ENCODE measurements around the gene WDR41. TPM values are rescaled to one million over a fixed set of nuclear protein-coding genes. Genes with fewer than 3 reads are reported as not detected.

Gene WDR41
- total RNA-seq, 1 donor from 2014 or later: 35.1 TPM

DNA sequence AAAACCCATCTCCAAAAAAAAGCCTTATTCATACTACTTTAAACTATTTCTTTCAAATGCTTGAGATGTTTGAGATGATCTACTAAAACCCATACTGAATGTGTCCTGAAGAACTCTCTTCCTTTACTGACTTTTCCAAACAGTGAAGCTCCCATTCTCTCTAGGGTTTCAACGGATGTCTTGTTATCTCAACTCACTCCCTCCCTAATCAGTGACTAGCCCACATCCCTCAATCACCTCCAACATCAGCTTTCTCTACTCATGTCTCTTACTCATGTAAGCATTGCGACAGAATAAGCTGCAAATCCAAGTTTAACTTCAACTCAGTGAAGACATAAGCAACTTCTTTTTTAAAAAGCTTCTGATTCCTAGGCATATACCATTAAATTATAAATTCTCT, 42.1 kb downstream of the WDR41 start:
- intact Hi-C loops (cut with DNase I): no loop called here
- DNase-seq (ENCODE audit: low spot score): no peak

DNA sequence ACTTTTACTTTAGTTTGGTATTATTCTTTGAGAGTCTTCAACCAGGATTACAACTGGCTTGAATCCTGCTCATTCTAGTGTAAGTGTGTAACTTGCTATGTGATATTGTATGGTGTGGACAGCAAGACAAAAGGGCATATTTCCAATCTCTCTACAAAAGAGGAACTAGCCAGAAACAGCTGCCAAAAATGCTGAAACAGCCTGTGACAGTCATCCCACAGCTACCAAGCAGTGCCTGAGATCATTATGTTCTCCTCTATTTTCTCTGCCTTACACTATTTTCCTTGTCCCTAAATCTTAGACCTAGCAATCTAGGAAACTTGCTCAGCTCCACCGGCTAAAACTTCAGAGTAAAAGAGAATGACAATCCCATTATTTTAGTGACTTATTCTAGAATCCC, 42.8 kb downstream of the WDR41 start:
- intact Hi-C loops (cut with DNase I): no loop called here
- DNase-seq (ENCODE audit: low spot score): no peak

DNA sequence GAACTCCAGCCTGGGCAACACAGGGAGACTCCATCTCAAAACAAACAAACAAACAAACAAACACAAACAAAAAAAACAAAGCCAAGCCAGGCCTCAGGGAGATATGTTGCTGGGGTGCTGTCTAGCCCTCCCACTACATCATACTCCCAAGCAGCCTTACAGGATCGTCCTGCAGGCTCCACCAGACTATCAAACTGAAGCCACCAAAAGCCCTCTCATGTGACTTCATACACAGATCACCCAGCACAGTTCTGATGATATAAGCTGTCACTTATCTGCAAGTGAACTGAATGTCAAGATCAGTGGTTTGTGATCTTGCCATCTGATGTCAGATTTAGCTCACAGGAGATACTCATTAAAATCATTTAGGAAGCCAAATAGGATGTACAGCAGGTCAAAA, 43.3 kb downstream of the WDR41 start:
- intact Hi-C loops (cut with DNase I): no loop called here
- DNase-seq (ENCODE audit: low spot score): no peak

DNA sequence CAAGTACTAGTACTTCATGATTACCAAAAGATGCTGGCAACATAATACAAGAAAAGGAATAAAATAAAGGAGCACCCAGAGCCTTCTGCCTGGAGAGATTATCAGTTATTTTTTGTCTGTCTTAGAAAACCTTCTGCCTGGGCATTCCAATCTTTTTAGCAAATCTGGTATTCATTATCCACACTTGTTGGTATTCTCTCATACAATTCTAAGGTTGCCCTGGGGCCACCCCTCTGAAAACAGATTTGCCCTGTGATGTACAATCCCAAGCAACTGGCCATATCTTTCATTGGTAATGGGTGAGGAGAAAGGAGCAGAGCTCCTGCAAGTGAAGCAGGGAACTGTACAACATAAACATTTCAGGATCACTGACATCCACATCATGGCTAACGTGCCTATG, 47.8 kb downstream of the WDR41 start:
- intact Hi-C loops (cut with DNase I): no loop called here
- no peak for DNase-seq (ENCODE audit: low spot score)

DNA sequence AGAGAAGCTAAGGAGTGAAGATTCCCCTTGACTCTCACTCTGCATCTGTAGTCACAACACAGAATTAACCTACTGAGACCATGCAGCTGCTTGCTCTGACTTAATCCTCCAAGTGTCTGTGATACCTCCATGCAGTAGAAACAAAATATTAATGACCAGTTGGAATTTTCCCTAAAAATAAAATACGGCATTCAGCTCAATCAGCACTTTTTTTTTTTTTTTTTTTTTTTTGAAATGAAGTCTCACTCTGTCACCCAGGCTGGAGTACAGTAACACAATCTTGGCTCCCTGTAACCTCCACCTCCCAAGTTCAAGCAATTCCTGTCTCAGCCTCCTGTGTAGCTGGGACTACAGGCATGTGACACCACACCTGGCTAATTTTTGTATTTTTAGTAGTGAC, 48.4 kb downstream of the WDR41 start:
- intact Hi-C loops (cut with DNase I): no loop called here
- no peak for DNase-seq (ENCODE audit: low spot score)

DNA sequence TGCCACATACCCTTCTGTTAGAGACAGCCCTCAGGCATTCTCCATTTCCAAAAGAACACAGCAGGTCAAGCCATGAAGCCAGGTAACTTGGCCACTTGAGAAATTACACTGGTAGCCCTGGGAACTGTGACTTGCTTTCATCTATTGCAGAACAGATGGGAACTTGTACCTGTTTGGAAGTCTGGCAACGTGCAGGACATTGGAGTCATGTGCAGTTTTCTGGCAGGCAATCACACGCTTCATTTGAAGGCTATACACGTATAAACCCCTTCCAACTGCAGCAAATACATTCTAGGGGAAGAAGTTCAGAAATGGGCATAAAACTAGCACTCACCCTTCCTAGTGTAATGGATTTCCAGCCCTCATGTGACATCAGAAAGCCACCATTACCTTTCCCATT, 54.0 kb downstream of the WDR41 start:
- intact Hi-C loops (cut with DNase I): loop anchor here (5.0 kb wide), 1 partner anchor 306 kb away; no protein-coding TSS in a partner anchor

DNA sequence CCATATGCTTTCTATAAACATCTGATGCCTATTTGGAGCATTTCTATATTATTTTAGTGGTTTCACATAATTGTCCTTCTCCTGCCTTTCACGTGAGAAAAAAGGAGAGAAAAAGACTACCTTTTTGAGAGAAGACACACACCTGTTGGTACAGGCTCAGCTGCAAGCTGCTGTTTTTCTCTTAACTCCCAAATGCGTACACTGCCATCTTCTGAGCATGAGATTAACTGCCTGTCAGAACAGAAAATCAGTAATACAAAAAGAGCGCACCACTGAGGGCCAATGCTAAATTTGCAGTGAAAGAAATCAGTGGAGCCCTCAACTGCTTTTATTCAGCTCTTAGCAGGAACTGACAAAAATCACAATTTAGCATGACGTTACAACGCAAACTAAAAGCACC, 54.9 kb downstream of the WDR41 start:
- intact Hi-C loops (cut with DNase I): loop anchor here (5.0 kb wide), 1 partner anchor 305 kb away; no protein-coding TSS in a partner anchor
- no peak for DNase-seq (ENCODE audit: low spot score)

More for the DNA sequence above, 54.0 kb downstream of the WDR41 start:
- DNase-seq (ENCODE audit: low spot score): no peak

DNA sequence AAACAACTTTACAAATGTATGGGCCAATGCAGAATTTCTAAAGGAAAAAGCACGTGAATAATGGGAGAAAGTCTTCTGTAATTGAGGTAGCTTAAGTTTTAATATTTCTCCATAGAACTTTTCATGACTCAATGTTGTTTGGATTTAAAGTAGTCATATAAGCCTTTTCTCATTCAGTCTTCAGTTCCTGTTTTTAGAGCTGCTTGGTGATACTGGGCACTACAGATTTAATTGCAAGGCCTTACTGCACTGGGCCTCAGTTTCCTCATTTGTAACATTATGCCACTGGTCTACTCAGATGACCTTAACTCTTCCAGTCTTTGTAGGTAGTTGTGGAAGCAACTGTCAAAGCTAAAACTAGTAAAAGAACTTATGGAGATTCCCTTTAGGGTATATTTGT, 60.4 kb downstream of the WDR41 start:
- DNase-seq (ENCODE audit: low spot score): no peak
- intact Hi-C loops (cut with DNase I): no loop called here

DNA sequence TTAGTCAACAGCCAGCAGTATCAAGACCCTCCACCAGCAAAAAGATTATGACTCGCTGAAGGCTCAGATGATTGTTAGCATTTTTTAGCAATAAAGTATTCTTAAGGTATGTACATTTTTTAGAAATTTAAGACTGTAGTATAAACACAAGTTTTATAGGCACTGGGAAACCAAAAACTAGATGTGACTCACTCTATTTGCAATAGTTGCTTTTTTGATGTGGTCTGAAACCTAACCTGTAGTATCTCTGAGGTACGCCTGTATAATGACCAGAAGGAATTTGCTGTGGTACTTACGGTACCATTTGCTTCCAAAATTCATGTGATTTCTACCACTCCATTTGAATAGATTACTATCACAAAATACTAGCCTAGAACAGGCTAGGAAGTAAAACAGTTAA, 60.8 kb downstream of the WDR41 start:
- DNase-seq (ENCODE audit: low spot score): no peak
- intact Hi-C loops (cut with DNase I): no loop called here

DNA sequence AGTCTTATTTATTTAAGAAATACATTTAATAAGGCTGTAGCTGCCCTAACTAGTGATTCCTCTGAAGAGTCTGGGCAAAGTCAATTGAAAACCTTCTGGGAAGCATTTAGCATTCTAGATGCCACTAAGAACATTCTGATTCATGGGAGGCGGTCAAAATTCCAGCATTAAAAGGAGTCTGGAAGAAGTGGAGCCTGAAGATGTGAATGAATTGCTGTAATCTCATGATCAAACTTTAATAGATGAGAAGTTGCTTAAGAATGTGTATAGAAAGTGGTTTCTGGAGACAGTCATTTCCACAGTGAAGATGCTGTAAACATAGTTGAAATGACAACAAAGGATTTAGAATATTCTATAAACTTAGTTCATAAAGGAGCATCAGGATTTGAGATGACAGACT, 61.4 kb downstream of the WDR41 start:
- intact Hi-C loops (cut with DNase I): no loop called here
- DNase-seq (ENCODE audit: low spot score): no peak

DNA sequence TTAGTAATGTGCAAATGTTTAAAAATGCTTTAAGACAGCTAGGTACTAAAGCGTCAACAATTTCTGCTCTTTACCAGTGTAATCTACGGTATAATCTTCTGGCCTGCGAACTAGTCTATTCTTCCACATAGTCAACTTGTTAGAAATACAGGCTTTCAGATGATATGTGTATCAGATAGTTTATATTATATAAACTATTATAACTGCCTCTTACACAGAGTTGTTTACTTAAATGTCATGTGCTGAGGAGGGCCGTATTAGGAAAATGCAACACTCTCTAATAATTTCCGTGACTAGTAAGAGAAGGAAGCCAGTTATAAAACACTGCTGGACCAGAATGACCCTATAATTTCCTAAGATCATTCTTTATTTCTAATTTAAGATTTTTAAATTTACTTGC, 63.6 kb downstream of the WDR41 start:
- DNase-seq (ENCODE audit: low spot score): no peak
- intact Hi-C loops (cut with DNase I): no loop called here

DNA sequence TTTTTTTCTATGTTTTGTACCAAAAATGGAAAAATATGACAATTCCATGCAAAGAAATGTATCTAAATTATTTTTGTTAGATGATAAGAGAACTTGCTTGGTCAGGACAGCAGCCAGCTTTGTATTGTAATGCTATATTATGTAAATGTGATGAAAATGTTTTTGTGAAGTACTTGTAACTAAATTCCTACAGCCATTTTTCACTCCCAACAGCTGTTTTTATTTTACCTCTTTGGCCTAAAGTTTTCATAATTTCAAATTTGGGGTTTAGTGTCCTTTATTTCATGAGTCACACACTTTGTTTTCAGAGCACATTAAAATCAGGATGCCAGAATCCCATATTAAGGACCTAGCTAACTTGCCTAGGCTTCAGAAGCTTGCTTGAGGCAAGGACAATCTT, 64.1 kb downstream of the WDR41 start:
- intact Hi-C loops (cut with DNase I): no loop called here
- DNase-seq (ENCODE audit: low spot score): no peak

DNA sequence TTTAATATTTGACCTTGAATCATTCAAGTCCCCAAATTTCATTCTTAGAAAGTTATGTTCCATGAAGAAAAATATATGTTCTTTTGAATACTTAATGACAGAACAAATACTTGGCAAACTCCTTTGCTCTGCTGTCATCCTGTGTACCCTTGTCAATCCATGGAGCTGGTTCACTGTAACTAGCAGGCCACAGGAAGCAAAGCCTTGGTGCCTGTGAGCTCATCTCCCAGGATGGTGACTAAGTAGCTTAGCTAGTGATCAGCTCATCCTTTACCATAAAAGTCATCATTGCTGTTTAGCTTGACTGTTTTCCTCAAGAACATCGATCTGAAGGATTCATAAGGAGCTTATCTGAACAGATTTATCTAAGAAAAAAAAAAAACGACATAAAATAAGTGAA, 65.4 kb downstream of the WDR41 start:
- intact Hi-C loops (cut with DNase I): no loop called here
- DNase-seq (ENCODE audit: low spot score): no peak

DNA sequence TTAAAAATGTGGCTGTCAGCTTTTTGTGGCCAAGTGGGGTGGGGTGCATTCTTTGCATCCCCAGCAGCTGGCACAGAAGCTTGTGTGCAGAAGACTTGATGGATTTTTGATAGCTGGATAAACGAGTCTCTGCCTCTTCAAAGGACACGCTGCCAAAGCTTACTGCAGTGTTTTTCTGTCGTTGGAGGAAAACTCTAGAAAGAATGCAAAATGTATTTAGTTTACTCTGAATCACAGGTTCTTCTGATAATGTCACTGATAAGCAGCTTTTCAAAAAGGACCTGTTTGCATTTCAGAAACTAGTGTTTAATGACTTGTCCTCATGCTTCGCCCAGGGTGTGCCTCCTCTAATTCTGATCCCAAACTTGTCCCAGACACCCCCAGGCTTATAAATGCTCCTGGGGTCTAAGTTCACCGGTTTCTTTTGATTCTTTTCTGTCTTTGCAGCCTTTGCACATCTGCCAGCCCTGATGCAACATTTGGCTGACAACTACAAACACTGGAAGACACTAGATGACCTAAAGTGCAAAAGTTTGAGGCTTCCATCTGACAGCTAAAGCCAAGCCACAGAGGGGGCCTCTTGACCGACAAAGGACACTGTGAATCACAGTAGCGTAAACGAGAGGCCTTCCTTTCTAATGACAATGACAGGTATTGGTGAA, 66.0 kb downstream of the WDR41 start:
- intact Hi-C loops (cut with DNase I): no loop called here
- DNase-seq (ENCODE audit: low spot score): no peak

DNA sequence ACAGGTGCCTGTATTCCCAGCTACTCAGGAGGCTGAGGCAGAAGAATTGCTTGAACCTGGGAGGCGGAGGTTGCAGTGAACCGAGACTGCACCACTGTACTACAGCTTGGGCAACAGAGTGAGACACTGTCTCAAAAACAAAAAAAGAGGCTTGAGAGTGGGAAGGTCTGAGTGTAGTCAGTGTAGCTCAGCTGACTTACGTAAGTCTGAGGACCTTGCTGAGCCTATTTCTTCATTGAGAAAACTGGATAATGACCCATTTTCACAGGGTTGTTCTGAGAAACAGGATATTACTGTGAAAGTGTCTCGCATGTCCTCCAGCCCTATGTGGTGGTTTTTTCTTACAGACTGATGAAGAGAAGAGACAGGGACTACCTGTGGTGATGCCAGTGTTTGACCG, 66.7 kb downstream of the WDR41 start:
- no peak for DNase-seq (ENCODE audit: low spot score)
- intact Hi-C loops (cut with DNase I): no loop called here

DNA sequence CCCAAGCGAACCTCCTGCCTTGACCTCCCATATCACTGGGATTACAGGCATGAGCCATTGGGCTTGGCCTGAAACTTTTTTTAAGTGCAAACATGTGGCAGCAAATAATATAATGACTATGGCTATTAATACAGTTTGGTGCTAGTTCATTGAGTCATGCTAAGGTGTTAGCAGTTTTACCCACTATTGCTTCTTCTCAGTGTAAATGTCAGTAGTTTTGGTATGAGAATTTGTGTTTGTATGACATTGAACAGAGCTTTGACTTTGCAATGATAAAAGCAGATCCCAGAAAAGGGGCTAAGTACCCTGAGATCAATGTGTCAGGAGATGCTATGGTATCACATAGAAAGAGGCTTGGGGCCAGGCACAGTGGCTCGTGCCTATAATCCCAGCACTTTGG, 67.2 kb downstream of the WDR41 start:
- intact Hi-C loops (cut with DNase I): no loop called here
- no peak for DNase-seq (ENCODE audit: low spot score)

DNA sequence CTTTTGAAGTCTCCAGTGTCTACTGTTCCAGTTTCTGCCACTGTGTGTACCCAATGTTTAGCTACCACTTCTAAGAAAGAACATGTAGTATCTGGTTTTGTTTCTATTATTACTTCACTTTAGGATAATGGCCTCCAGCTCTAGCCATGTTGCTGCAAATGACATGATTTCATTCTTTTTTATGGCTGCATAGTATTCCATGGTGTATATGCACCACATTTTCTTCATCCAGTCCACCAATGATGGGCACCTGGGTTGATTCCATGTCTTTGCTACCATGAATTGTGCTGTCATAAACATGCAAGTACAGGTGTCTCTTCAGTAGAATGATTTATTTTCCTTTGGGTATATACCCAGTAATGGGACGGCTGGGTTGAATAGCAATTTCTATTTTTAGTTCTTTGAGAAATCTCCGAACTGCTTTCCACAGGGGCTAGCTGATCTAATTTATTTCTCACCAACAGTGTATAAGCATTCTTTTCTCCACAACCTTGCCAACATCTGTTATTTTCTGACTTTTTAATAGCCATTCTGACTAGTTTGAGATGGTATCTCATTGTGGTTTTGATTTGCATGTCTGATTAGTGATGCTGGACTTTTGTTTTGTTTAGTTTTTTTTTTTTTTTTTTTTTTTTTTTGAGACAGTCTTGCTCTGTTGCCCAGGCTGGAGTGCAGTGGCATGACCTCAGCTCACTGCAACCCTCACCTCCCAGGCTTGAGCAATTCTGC, 68.9 kb downstream of the WDR41 start:
- intact Hi-C loops (cut with DNase I): no loop called here
- no peak for DNase-seq (ENCODE audit: low spot score)

DNA sequence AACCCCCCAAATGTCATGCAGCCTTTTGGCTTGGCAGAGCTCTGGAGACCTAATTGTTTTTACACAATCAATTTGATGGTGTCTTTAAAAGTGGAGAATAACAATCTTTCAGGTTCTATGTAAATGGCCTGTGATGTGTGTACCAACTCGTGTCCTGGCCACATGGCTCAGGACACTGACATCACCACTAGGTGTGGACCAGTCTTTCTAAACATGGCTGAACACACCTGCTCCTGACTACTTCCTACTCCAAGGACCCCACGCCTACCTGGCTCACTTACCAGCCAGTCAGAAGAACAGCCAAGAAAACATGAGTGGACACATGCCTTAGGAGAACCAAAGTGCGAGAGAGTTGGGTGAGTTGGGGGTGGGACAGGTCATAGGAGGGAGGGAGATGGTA, 71.2 kb downstream of the WDR41 start:
- intact Hi-C loops (cut with DNase I): no loop called here
- DNase-seq (ENCODE audit: low spot score): no peak

DNA sequence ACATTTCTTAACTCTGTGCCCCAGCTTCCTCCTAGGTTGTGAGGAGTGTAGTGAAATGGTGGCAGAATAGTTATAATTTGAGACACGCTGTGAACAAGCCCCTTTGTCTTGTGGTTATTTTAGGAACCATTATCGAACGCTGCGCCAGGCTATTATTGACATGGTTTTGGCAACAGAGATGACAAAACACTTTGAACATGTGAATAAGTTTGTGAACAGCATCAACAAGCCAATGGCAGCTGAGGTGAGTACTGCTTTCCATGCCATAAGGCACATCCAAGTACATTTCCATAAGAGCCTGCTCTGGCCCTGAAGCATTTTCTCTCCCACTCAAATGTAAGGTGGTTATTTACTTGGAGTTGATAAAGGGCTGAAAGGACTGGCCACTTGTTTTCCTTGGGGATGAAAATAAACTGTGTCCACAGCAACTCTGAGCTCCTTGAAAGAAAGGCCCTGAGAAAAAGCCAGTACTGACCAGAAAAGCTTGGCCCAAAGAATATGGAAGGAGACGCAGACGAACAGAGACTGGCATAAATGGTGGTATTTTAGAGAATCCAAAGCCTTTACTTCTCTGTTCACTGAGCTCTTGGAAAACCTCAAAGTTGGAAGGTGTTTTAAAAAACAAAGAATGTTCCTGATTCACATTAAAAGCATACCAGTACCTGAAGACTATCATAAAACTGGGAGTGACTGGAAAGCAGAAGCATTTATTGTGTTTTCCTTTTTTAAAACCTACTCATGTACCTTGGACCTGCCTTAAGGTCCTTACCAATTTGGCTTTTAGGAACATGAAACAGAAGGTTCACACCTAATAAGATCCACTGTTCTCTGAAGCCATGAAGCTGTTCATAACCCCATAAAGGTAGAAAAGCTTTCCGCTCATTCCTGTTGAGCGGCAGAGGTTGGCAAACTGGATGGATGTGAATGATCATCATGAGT, 72.2 kb downstream of the WDR41 start:
- intact Hi-C loops (cut with DNase I): no loop called here
- DNase-seq (ENCODE audit: low spot score): no peak
